Peyer's patch (tissue), 4 donors: Measurements from ENCODE around the gene PIGBOS1.

Experiments
- POLR2A ChIP-seq, 2 donors: fragments of 450-650 bp; IDR thresholded peaks; one replicate each; pipeline ENCODE4 v1.5.1; 2017; ENCODE audit warnings: antibody characterized with exemption in 2 of 2, mild to moderate bottlenecking in 2 of 2, moderate library complexity in 2 of 2
- TF ChIP-seq, protein P1 (sequence below), 6 experiments: fragments of 450-650 bp in 4 of 6; fragments of 200-600 bp in 2 of 6; sonication (generic) in 1 of 6; IDR thresholded peaks; one replicate each; pipeline ENCODE4 v1.5.1; 2017 to 2019; ENCODE audit warnings: antibody characterized with exemption in 6 of 6, mild to moderate bottlenecking in 3 of 6, moderate library complexity in 1 of 6

DNA sequence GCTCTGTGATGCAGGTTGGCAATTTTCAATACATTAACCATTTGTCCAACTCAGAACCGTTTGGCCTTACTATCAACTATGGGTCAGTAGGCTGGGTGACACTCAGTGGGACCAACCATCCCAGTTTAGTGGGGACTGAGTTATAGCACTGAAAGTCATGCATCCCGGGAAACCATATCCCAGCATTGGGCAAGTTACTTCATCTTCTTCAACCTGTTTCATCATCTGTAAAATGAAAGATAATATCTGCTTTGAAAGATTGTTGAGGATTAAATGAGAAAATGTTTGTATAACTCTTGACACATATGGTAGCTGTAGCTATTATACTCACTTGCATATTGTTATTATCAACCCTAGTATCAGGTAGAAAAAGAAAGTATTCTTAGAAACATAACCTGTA lies 41.2 kb downstream of the PIGBOS1 start:
- TF ChIP-seq, protein P1, sequence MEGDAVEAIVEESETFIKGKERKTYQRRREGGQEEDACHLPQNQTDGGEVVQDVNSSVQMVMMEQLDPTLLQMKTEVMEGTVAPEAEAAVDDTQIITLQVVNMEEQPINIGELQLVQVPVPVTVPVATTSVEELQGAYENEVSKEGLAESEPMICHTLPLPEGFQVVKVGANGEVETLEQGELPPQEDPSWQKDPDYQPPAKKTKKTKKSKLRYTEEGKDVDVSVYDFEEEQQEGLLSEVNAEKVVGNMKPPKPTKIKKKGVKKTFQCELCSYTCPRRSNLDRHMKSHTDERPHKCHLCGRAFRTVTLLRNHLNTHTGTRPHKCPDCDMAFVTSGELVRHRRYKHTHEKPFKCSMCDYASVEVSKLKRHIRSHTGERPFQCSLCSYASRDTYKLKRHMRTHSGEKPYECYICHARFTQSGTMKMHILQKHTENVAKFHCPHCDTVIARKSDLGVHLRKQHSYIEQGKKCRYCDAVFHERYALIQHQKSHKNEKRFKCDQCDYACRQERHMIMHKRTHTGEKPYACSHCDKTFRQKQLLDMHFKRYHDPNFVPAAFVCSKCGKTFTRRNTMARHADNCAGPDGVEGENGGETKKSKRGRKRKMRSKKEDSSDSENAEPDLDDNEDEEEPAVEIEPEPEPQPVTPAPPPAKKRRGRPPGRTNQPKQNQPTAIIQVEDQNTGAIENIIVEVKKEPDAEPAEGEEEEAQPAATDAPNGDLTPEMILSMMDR (IDR thresholded peaks at IDR 0.05) = no peak
- TF ChIP-seq POLR2A (IDR thresholded peaks at IDR 0.05) = no peak
